ENCODE measurements around the gene C20orf141. TPM values are rescaled to one million over a fixed set of nuclear protein-coding genes. Genes with fewer than 3 reads are reported as not detected.
A peak's percentile ranks its signal among the peaks of the same experiment; 100 is the strongest.
"Not testable (repeated sequence)": the region's sequence is repeated elsewhere in the genome, so short reads cannot be mapped to it uniquely, and the experiment has no call there.

Gene C20orf141
- total RNA-seq = not detected in 2 replicates

- Histone ChIP-seq H3K4me3 (ENCODE audit: low read depth, low read length) (no peak within 1 kb of the TSS), H3K27me3 (ENCODE audit: control insufficient read depth, insufficient read depth, low read length) (peaks cover 6% of the 10 kb centered on the region), H3K36me3 (ENCODE audit: control insufficient read depth, insufficient read depth, low read length) (no peaks in the 10 kb centered on the region)
- no peak for TF ChIP-seq CTCF (IDR thresholded peaks at IDR 0.05; ENCODE audit: insufficient read depth, low read length, poor library complexity, severe bottlenecking)
- peak; percentile 85 for DNase-seq (ENCODE audit: low read depth)
These were observed at the start of gene C20orf141 for GRCh38 chr20:2814587-2815051. C20orf141 (plus strand) TSS chr20:2814987; CDS start chr20:2815185, 198 bp downstream.

GRCh38 chr20:2767768-2768631 is 46.8 kb upstream of the C20orf141 start:
- no peak for TF ChIP-seq CTCF (IDR thresholded peaks at IDR 0.05; ENCODE audit: insufficient read depth, low read length, poor library complexity, severe bottlenecking)
- Histone ChIP-seq H3K4me3 (ENCODE audit: low read depth, low read length) (no peak overlapping the region), H3K27me3 (ENCODE audit: control insufficient read depth, insufficient read depth, low read length) (peaks cover 5% of the 10 kb centered on the region), H3K36me3 (ENCODE audit: control insufficient read depth, insufficient read depth, low read length) (no peaks in the 10 kb centered on the region)
- no peak for DNase-seq (ENCODE audit: low read depth)

DNA sequence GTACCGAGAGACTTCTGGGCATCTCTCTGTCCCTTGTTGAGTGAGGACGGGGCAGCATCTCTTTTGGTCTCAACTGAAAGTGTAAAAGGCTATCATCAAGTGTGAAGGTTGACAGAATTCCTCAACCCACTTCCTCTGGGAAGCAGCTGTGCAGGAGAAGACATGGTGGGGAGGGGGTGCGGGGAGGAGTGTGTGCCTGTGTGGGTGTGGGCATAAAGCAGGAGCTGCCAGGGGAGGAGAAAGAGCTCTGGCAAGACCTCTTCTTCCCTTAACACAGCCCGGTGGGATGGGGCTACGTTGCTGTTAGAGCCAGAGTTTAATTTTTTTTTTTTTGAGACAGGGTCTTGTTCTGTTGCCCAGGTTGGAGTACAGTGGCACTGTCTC is 46.2 kb upstream of the C20orf141 start:
- no peak for DNase-seq (ENCODE audit: low read depth)
- Histone ChIP-seq H3K4me3 (ENCODE audit: low read depth, low read length) (no peak overlapping the region), H3K27me3 (ENCODE audit: control insufficient read depth, insufficient read depth, low read length) (peaks cover 3% of the 10 kb centered on the region), H3K36me3 (ENCODE audit: control insufficient read depth, insufficient read depth, low read length) (no peaks in the 10 kb centered on the region)
- no peak for TF ChIP-seq CTCF (IDR thresholded peaks at IDR 0.05; ENCODE audit: insufficient read depth, low read length, poor library complexity, severe bottlenecking)

DNA sequence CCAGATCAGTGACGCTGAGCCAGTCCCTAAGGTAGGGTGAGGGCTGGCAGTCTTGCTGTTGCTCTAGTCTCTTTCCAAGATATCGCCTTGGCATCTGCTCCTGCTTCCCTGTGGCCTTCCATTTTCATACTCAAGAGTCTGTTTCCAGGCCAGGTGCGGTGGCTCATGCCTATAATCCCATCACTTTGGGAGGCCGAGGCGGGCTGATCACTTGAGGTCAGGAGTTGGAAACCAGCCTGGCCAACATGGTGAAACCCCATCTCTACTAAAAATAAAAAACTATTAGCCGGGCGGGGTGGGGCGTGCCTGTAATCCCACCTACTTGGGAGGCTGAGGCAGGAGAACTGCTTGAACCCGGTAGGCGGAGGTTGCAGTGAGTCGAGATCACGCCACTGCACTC is 44.7 kb upstream of the C20orf141 start:
- H3K36me3 ChIP-seq (ENCODE audit: control insufficient read depth, insufficient read depth, low read length); DNase-seq (ENCODE audit: low read depth); H3K27me3 ChIP-seq (ENCODE audit: control insufficient read depth, insufficient read depth, low read length); H3K4me3 ChIP-seq (ENCODE audit: low read depth, low read length): not testable (repeated sequence)

DNA sequence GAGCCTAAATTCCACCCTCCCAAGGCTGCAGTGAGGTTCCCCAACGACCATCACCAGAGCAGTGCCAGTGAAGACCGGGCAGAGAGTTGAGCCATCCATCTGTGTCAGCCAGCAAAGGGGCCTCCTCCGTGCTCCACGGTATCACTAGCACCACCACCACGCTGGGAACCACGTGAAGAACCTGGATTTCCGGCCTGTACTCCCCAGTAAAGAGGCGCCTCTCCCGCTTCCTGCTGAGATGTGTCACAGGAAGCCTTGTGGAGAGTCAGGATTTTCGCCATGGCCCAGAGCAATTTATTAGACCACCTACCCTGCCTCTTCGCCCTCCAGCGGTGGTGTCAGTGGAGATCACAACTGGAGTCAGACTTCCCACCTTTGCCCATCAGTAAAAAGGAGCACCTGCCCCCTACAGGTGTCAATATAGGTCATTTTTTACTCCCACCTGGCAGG is 43.1 kb upstream of the C20orf141 start:
- no peaks in the 10 kb centered on the region for H3K36me3 ChIP-seq (ENCODE audit: control insufficient read depth, insufficient read depth, low read length)
- DNase-seq (ENCODE audit: low read depth) = no peak
- H3K27me3 ChIP-seq (ENCODE audit: control insufficient read depth, insufficient read depth, low read length) = no peaks in the 10 kb centered on the region
- TF ChIP-seq CTCF (IDR thresholded peaks at IDR 0.05; ENCODE audit: insufficient read depth, low read length, poor library complexity, severe bottlenecking) = no peak
- no peak overlapping the region for H3K4me3 ChIP-seq (ENCODE audit: low read depth, low read length)

GRCh38 chr20:2773812-2774211 is 41.0 kb upstream of the C20orf141 start:
- no peak for DNase-seq (ENCODE audit: low read depth)
- H3K36me3 ChIP-seq (ENCODE audit: control insufficient read depth, insufficient read depth, low read length) = no peaks in the 10 kb centered on the region
- H3K27me3 ChIP-seq (ENCODE audit: control insufficient read depth, insufficient read depth, low read length) = no peaks in the 10 kb centered on the region
- no peak for TF ChIP-seq CTCF (IDR thresholded peaks at IDR 0.05; ENCODE audit: insufficient read depth, low read length, poor library complexity, severe bottlenecking)
- H3K4me3 ChIP-seq (ENCODE audit: low read depth, low read length) = no peak overlapping the region

Data from kidney epithelial cell (primary cell).